ENCODE data around the gene OPRL1.

OPRL1 gene

GRCh38 chr20:64104667-64105451 is 25.0 kb downstream of the OPRL1 start:
- no peak for DNase-seq (ENCODE audit: low read depth)

GRCh38 chr20:64105846-64106434 is 26.1 kb downstream of the OPRL1 start:
- DNase-seq (ENCODE audit: low read depth) = no peak

- DNase-seq (ENCODE audit: low read depth) = no peak
Observed at GRCh38 chr20:64106435-64106961, 26.6 kb downstream of the OPRL1 start.

DNA sequence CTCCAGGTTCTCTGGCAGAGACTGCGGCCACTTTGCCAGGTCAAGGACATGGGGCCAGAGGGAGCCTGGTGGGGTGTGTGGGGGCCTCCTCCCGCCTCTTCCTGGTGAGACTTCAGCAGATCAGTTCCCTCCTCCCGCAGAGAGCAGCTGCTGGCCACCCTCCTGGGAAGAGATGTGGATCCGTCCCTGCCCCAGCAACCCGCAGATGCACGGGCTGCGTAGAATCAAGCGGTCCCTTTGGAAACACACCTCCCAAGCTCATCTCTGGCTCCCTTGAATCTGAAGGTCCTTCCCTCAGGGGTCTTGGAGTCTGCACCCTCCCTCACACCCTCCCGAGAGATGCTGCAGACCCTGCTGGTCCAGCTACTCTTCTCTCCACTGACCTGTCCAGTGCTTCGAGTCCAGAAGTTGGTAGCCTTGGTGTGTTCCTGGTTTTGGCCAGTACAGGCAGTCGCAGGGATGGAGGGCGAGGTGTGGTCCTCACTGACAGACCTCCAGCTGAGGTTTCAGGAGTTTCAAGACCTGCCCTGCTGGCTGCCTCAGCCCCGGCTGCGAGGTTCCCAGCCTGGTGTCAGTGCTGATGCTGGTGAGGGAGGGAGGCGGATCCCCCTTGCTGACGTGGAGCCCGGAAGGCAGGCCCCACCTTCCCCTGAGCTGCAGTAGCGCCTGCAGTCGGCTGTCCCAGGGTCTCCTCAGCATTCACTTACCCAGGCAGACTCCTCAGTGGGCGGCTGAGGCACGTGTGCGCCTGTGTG is 27.3 kb downstream of the OPRL1 start, which contains the start of gene NPBWR2:
TSS of gene NPBWR2 (minus strand) at position 585 of the 755 bp plus-strand sequence. CDS start 734 bp downstream, outside the sequence.
- no peak for DNase-seq (ENCODE audit: low read depth)

- DNase-seq (ENCODE audit: low read depth) = no peak
Observed at GRCh38 chr20:64107736-64108457, 28.0 kb downstream of the OPRL1 start.

- no peak for DNase-seq (ENCODE audit: low read depth)
Observed at GRCh38 chr20:64108731-64109681, 29.1 kb downstream of the OPRL1 start.

DNA sequence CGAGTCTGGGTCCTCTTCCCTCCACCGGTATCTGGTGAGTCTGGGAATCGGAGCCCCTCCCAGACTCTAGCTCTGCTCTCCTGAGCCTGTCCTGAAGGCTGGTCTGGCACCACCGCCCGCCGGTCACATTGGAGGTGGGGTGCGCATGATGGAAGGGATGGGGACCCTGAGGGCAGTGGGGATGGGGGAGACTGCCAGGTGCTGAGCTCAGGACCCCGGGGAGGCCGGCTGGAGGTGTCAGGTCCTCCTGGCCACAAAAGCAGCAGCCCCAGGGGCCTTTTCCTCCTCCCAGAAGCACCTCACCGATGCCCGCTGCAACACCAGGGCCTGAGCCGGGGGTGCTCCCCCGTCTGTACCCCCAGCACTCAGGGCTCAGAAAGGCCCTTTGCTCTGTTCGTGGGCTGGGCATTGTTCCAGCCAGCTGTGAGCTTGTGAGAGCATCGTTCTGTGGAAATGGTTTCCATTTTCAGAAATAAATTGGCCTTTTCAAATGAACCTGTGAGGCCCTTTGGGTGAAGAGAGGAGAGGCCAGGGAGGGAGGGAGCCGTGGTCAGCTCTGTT is 30.0 kb downstream of the OPRL1 start:
- DNase-seq (ENCODE audit: low read depth) = no peak

- DNase-seq (ENCODE audit: low read depth) = no peak
Observed at GRCh38 chr20:64110411-64111068, 30.7 kb downstream of the OPRL1 start.

GRCh38 chr20:64111841-64112641 is 32.2 kb downstream of the OPRL1 start:
- DNase-seq (ENCODE audit: low read depth) = no peak

GRCh38 chr20:64112691-64113443 is 33.0 kb downstream of the OPRL1 start:
- DNase-seq (ENCODE audit: low read depth) = no peak

DNA sequence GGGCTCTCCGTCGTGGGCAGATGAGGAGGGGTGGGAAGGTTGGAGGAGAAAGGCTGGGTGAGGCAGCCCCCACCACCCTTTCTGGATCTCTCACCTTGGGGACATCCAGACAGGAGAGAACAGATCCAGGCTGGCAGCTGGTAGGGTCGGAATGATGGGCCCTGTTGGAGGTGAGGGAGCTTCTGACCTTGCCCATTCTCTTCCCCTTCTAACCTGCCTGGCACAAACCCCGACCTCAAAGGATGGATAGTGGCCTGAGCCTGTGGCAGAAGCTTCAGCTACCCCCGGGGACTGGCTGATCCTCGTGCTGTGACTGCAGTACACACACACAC is 33.5 kb downstream of the OPRL1 start:
- no peak for DNase-seq (ENCODE audit: low read depth)

DNA sequence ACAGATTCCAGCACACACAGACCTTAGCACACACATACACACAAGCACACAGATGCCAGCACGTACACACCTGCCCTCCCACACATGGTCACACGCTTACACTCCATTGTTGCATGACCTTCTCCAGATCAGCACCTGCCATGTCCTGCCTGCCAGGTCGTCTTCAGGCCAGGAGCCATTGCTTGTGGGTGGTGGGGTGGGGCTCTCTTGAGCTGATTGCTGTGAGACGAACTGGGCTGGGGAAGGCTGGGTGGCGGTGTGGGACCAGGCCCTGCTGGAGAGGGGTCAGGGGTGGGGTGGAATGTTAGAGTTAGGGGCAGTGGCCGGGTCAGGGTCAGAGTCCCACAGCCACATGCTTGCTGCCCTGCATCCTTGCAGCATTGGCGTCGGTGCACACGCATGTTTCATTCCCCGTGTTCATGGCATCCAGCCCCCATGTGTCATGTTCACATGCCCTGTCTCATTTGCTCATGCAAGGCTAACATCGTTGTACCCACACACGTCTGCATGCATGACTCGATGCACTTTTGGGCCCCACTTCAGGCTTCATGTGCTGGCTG is 34.0 kb downstream of the OPRL1 start:
- DNase-seq (ENCODE audit: low read depth) = no peak

DNA sequence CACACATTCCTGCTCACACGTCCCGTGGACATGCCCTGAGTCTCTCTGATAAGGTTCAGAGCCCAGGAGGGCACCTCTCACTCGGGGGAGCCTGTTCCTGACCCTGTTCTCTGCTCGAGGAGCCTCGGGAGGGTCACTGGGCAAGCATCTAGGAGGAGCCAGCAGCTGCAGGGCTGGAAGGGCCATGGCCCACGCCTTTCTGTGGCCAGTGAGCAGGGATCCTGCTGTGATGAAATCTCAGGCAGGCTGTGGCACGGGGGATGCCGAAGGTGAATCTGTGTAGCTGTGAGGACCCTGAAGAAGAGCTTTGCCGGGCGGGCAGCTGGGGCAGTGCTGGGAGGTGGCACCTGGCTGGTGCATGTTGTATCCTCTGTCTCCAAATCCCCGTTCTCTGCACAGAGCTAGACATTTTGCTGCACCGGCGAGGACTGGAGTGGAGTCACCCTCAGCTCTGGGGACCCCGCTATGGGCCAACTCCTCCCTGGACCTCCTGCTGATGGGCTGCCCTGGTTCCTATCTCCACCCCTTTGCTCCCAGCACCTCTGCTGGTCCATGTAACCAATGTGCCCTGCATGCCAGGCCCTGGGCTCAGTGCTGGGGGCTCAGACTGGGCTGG is 34.6 kb downstream of the OPRL1 start:
- DNase-seq (ENCODE audit: low read depth) = no peak

GRCh38 chr20:64115171-64115911 is 35.5 kb downstream of the OPRL1 start:
- no peak for DNase-seq (ENCODE audit: low read depth)

DNA sequence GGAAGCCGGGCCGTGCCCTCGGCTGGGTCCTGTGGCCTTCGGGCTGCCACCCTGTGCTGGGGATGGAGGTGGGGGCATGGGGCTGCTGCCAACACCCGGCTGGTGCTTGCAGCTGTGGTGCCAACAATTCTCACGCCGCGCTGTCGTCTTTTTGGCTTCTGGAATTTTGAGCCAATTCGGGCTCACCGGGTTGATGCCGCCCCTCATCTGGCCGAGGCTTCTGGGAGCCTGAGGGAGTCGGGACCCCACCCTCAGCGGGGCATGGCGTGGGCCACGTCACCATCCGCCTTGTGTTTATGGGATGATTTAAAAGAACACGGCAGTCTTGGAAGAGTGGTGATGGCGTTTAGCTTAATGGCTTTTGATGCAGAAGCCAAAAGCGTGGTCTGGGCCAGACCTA is 36.1 kb downstream of the OPRL1 start:
- DNase-seq (ENCODE audit: low read depth) = no peak

GRCh38 chr20:64116541-64117431 is 36.9 kb downstream of the OPRL1 start:
- no peak for DNase-seq (ENCODE audit: low read depth)
